Activated B cell treated with CpG ODN at 0.5 μM for 24 hours (primary cell): ENCODE measurements around the gene ZNF92. TPM values are rescaled to one million over a fixed set of nuclear protein-coding genes. Genes with fewer than 3 reads are reported as not detected.

Source experiments
- ATAC-seq: fragments of 200-7000 bp; cut with Tn5 transposase; one replicate; pipeline ENCODE4 v1.10.0; 2021; ENCODE audit warnings: low read depth, mild to moderate bottlenecking, moderate library complexity
- CTCF ChIA-PET: fragments of 350-600 bp; sonication (Branson Sonifier 250); formaldehyde crosslinking; loops from one replicate; lab custom pipeline; 2021; ENCODE audit warnings: antibody characterized with exemption; lab: Charles Lee
- POLR2A ChIA-PET: fragments of 350-600 bp; sonication (Branson Sonifier 250); formaldehyde crosslinking; loops from one replicate; lab custom pipeline; 2021; ENCODE audit warnings: antibody characterized with exemption; lab: Charles Lee
- DNase-seq: peaks from one replicate; pipeline ENCODE4 v3.0.0; 2022
- H3K27ac Mint-ChIP-seq: one replicate; pipeline ENCODE4 v1.8.0; 2020; ENCODE audit warnings: mixed read lengths
- H3K27me3 Mint-ChIP-seq: one replicate; pipeline ENCODE4 v1.8.0; 2021; ENCODE audit warnings: mixed read lengths
- H3K36me3 Mint-ChIP-seq: one replicate; pipeline ENCODE4 v1.8.0; 2021; ENCODE audit warnings: low read depth, mixed read lengths
- H3K4me1 Mint-ChIP-seq: one replicate; pipeline ENCODE4 v1.8.0; 2021; ENCODE audit warnings: mixed read lengths
- H3K4me3 Mint-ChIP-seq: one replicate; pipeline ENCODE4 v1.8.0; 2020; ENCODE audit warnings: mild to moderate bottlenecking, mixed read lengths
- H3K9me3 Mint-ChIP-seq: one replicate; pipeline ENCODE4 v1.8.0; 2020; ENCODE audit warnings: mixed read lengths
- CTCF ChIP-seq: fragments of 200-600 bp; IDR thresholded peaks from one replicate; pipeline ENCODE4 v1.8.0; 2022; ENCODE audit warnings: antibody characterized with exemption, mild to moderate bottlenecking
- intact Hi-C: fragments of 100-400 bp; cut with micrococcal nuclease; formaldehyde crosslinking; loops from one replicate; pipeline ENCODE4 v1.15.1; 2024
- total RNA-seq: library from RNA; stranded (reverse); gene quantifications from 2 replicates; pipeline ENCODE4 v1.2.3, GENCODE V29; 2022

ZNF92 gene
- 24.6 and 27.1 TPM in 2 replicates for total RNA-seq

- Mint-ChIP-seq H3K27ac (peak within 1 kb of the TSS; percentile 91), H3K4me3 (peak within 1 kb of the TSS; percentile 96), H3K4me1 (peaks cover 49% of the 10 kb centered on the region), H3K36me3 (peaks cover 33% of the 10 kb centered on the region), H3K27me3 (no peaks in the 10 kb centered on the region), H3K9me3 (no peaks in the 10 kb centered on the region)
- POLR2A ChIA-PET: interaction anchor here (0.6 to 2.6 kb wide), 17 partner anchors 9 to 1928 kb away, joined by 3 to 19 read pairs (median 4); partner anchors contain the start of genes ERV3-1, ZNF138, ZNF273 and ZNF680
- no peak for TF ChIP-seq CTCF
- intact Hi-C loops: loop anchor here (1.0 to 10.0 kb wide), 14 partner anchors 9 to 1931 kb away; partner anchors contain the start of genes ERV3-1, GUSB, ZNF107 and ZNF138
- ATAC-seq (peak; percentile 97), DNase-seq (peak; percentile 91)
- CTCF ChIA-PET: no interaction called here
These were observed at the start of gene ZNF92 for GRCh38 chr7:65373608-65374351. TSS of gene ZNF92 (plus strand) at chr7:65373855. CDS start at chr7:65373998, 143 bp downstream.

GRCh38 chr7:65325793-65326432 is 47.7 kb upstream of the ZNF92 start:
- no peaks in the 10 kb centered on the region for H3K27me3 Mint-ChIP-seq
- DNase-seq (no peak), ATAC-seq (no peak)
- no peak for TF ChIP-seq CTCF
- no peak overlapping the region for H3K27ac Mint-ChIP-seq
- ChIA-PET POLR2A (no interaction called here), CTCF (no interaction called here)
- peaks cover 7% of the 10 kb centered on the region for H3K4me1 Mint-ChIP-seq
- no peaks in the 10 kb centered on the region for H3K9me3 Mint-ChIP-seq
- H3K4me3 Mint-ChIP-seq: no peak overlapping the region
- H3K36me3 Mint-ChIP-seq: no peaks in the 10 kb centered on the region
- intact Hi-C loops: no loop called here

- peak overlapping the region; percentile 21 for H3K4me3 Mint-ChIP-seq
- TF ChIP-seq CTCF: no peak
- peak overlapping the region; percentile 63 for H3K27ac Mint-ChIP-seq
- DNase-seq: no peak
- ATAC-seq: peak; percentile 88
- no peaks in the 10 kb centered on the region for H3K27me3 Mint-ChIP-seq
- H3K36me3 Mint-ChIP-seq: no peaks in the 10 kb centered on the region
- H3K9me3 Mint-ChIP-seq: peaks cover 5% of the 10 kb centered on the region
- peaks cover 31% of the 10 kb centered on the region for H3K4me1 Mint-ChIP-seq
- CTCF ChIA-PET: no interaction called here
- POLR2A ChIA-PET: interaction anchor here (2.0 kb wide), 1 partner anchor 35 kb away, joined by 5 read pairs; the partner anchor contains the start of gene ZNF92
- intact Hi-C loops: no loop called here
These were observed 35.3 kb upstream of the ZNF92 start for GRCh38 chr7:65338346-65338745.

GRCh38 chr7:65339257-65339656 is 34.4 kb upstream of the ZNF92 start:
- no peak for ATAC-seq
- intact Hi-C loops: no loop called here

More at GRCh38 chr7:65339257-65339656, 34.4 kb upstream of the ZNF92 start:
- Mint-ChIP-seq H3K36me3 (no peaks in the 10 kb centered on the region), H3K4me1 (peaks cover 28% of the 10 kb centered on the region), H3K9me3 (peaks cover 5% of the 10 kb centered on the region), H3K27me3 (no peaks in the 10 kb centered on the region), H3K27ac (no peak overlapping the region), H3K4me3 (peak overlapping the region; percentile 38)
- no peak for DNase-seq
- no peak for TF ChIP-seq CTCF
- ChIA-PET CTCF (no interaction called here), POLR2A (interaction anchor here (2.0 kb wide), 1 partner anchor 34 kb away, joined by 5 read pairs; the partner anchor contains the start of gene ZNF92)
